Stimulated activated CD4-positive, alpha-beta T cell treated with anti-CD3 and anti-CD28 coated beads, Interleukin-12 subunit alpha, Interleukin-12 subunit beta, amount 100 ng/mL, for 48 hours (primary cell): Measurements from ENCODE around the gene MPO.
A peak's percentile ranks its signal among the peaks of the same experiment; 100 is the strongest.

ENCODE experiments used
- DNase-seq, 3 donors: peaks; one replicate each; pipeline ENCODE4 v3.0.0-alpha.2; 2020; ENCODE audit warnings: low read depth in 2 of 3, low spot score in 1 of 3

MPO gene

GRCh38 chr17:58264407-58265103, 16.2 kb downstream of the MPO start:
- DNase-seq: no peak

GRCh38 chr17:58263773-58264172, 17.0 kb downstream of the MPO start:
- no peak for DNase-seq

- DNase-seq: no peak
Measured at GRCh38 chr17:58262149-58262548, 18.6 kb downstream of the MPO start.

- no peak for DNase-seq
Measured at GRCh38 chr17:58254803-58255202, 25.9 kb downstream of the MPO start.

GRCh38 chr17:58253082-58253481, 27.7 kb downstream of the MPO start:
- no peak for DNase-seq

GRCh38 chr17:58252141-58252540, 28.6 kb downstream of the MPO start:
- DNase-seq: no peak

GRCh38 chr17:58250344-58251011, 30.3 kb downstream of the MPO start:
- DNase-seq: no peak

- DNase-seq: peak; percentile 58 to 69 (median 69)
Measured at GRCh38 chr17:58249270-58250133, 31.2 kb downstream of the MPO start.

- no peak for DNase-seq
Measured at GRCh38 chr17:58248955-58249269, 31.8 kb downstream of the MPO start.

GRCh38 chr17:58247511-58248363, 33.0 kb downstream of the MPO start:
- DNase-seq: no peak

GRCh38 chr17:58246781-58247180, 34.0 kb downstream of the MPO start:
- no peak for DNase-seq

GRCh38 chr17:58246104-58246740, 34.5 kb downstream of the MPO start:
- DNase-seq: no peak

GRCh38 chr17:58245428-58246103, 35.2 kb downstream of the MPO start:
- DNase-seq: no peak

- no peak for DNase-seq
Measured at GRCh38 chr17:58244963-58245362, 35.8 kb downstream of the MPO start.

- DNase-seq: peak in 2 of 3 donors; percentile 25 to 29
Measured at GRCh38 chr17:58242171-58242784, 38.5 kb downstream of the MPO start.

- DNase-seq: no peak
Measured at GRCh38 chr17:58239987-58240386, 40.7 kb downstream of the MPO start.

- DNase-seq: no peak
Measured at GRCh38 chr17:58238147-58238634, 42.5 kb downstream of the MPO start, which contains the start of gene LPO. LPO (plus strand) TSS chr17:58238584; CDS start chr17:58242980, 4,396 bp downstream.

- DNase-seq: no peak
Measured at GRCh38 chr17:58236394-58236793, 44.3 kb downstream of the MPO start.

GRCh38 chr17:58235821-58236220, 44.9 kb downstream of the MPO start:
- DNase-seq: no peak
